Panc1 (cell line): Measurements from ENCODE around the gene HLTF. TPM values are rescaled to one million over a fixed set of nuclear protein-coding genes. Genes with fewer than 3 reads are reported as not detected.

Experiments
- ATAC-seq: fragments of 200-7000 bp; cut with Tn5 transposase; 2 replicates; pipeline ENCODE4 v1.9.1; 2020; ENCODE audit warnings: mild to moderate bottlenecking, moderate library complexity
- BruUV-seq: library from RNA; stranded (reverse); fragments of 400-500 nt; replicated peaks from 2 replicates; lab custom pipeline; 2021; lab: Mats Ljungman, UMichigan
- CTCF ChIA-PET: fragments of 300-600 bp; sonication (Branson Sonifier 250); formaldehyde crosslinking; loops from one replicate; lab custom pipeline; 2022; ENCODE audit warnings: antibody characterized with exemption; lab: Charles Lee
- POLR2A ChIA-PET: fragments of 300-600 bp; sonication (Branson Sonifier 250); formaldehyde crosslinking; loops from one replicate; lab custom pipeline; 2022; ENCODE audit warnings: antibody characterized with exemption; lab: Charles Lee
- DNase-seq: peaks from one replicate; pipeline ENCODE4 v3.0.0-alpha.2; 2010; ENCODE audit warnings: low read depth, low spot score
- H3K27ac ChIP-seq: 2 replicates; pipeline ENCODE4 v1.5.1; 2011; ENCODE audit warnings: mild to moderate bottlenecking, low read length, inconsistent platforms
- H3K27me3 ChIP-seq: fragments of 200-500 bp; sonication (Bioruptor generic); 2 replicates; pipeline ENCODE4 v1.6.0; 2014; ENCODE audit warnings: low read length, inconsistent platforms; ENCODE audit not compliant: control insufficient read depth, insufficient read depth
- H3K36me3 ChIP-seq: fragments of 200-500 bp; sonication (Bioruptor generic); 2 replicates; pipeline ENCODE4 v1.5.1; 2014; ENCODE audit warnings: inconsistent platforms, mild to moderate bottlenecking, low read length, moderate library complexity; ENCODE audit not compliant: control insufficient read depth, insufficient read depth
- H3K4me1 ChIP-seq: 2 replicates; pipeline ENCODE4 v1.5.1; 2011; ENCODE audit warnings: inconsistent platforms, mild to moderate bottlenecking, low read length, moderate library complexity; ENCODE audit not compliant: control insufficient read depth, insufficient read depth
- H3K4me3 ChIP-seq, 2 experiments: 2 replicates each; pipeline ENCODE4 v1.5.1; 2011 to 2012; ENCODE audit warnings: low read depth in 2 of 2, low read length in 2 of 2, mild to moderate bottlenecking in 2 of 2, inconsistent platforms in 1 of 2, moderate library complexity in 1 of 2
- H3K9me3 ChIP-seq: fragments of 200-500 bp; sonication (Bioruptor generic); 2 replicates; pipeline ENCODE4 v1.5.1; 2014; ENCODE audit warnings: low read depth, mild to moderate bottlenecking, inconsistent platforms, low read length, moderate library complexity; ENCODE audit not compliant: control insufficient read depth, insufficient read depth
- CTCF ChIP-seq: fragments of 450-650 bp; IDR thresholded peaks from 2 replicates; pipeline ENCODE4 v1.5.1; 2017; ENCODE audit warnings: mild to moderate bottlenecking
- POLR2AphosphoS5 ChIP-seq: IDR thresholded peaks from 2 replicates; pipeline ENCODE4 v1.6.1; 2012; ENCODE audit warnings: mild to moderate bottlenecking, low read depth, low read length, moderate library complexity
- REST ChIP-seq, 2 experiments: IDR thresholded peaks; 2 replicates each; pipeline ENCODE4 v1.6.1; 2011 to 2012; ENCODE audit warnings: low read depth in 2 of 2, control low read depth in 1 of 2, low read length in 1 of 2, mild to moderate bottlenecking in 1 of 2, moderate library complexity in 1 of 2; ENCODE audit not compliant: insufficient read depth in 1 of 2
- SIN3A ChIP-seq: IDR thresholded peaks from 2 replicates; pipeline ENCODE4 v1.6.1; 2012; ENCODE audit warnings: low read depth, mild to moderate bottlenecking, low read length, moderate library complexity, borderline replicate concordance; ENCODE audit not compliant: insufficient read depth
- TCF7L2 ChIP-seq: IDR thresholded peaks from 2 replicates; pipeline ENCODE4 v1.6.1; 2011; ENCODE audit warnings: mild to moderate bottlenecking, low read depth, low read length, inconsistent platforms
- in situ Hi-C: cut with HindIII; loops from 2 replicates; pipeline ENCODE4 v1.10.0; 2016; ENCODE audit warnings: low sequenced_read_pairs, low pct_unique_long_range_greater_than_20kb
- intact Hi-C: fragments of 100-400 bp; cut with micrococcal nuclease; formaldehyde crosslinking; loops from one replicate; pipeline ENCODE4 v1.10.0; 2022; ENCODE audit not compliant: unreplicated experiment
- total RNA-seq: library from RNA; stranded (reverse); gene quantifications from one replicate; pipeline ENCODE4 v1.2.1, GENCODE V29; 2021; ENCODE audit not compliant: unreplicated experiment

The HLTF gene
- total RNA-seq, 1 experiment from 2014 or later, result 106 TPM

- Histone ChIP-seq H3K36me3 (peaks cover 16% of the 10 kb centered on the region), H3K4me1 (no peaks in the 10 kb centered on the region), H3K9me3 (peaks cover 9% of the 10 kb centered on the region), H3K27me3 (no peaks in the 10 kb centered on the region), H3K4me3 (no peak overlapping the region), H3K27ac (no peak overlapping the region)
- DNase-seq, result no peak
- ATAC-seq, result 0 out of 2 replicates have a peak, but pooled peaks have one; percentile 17
- no peak for TF ChIP-seq SIN3A
- no peak for TF ChIP-seq TCF7L2
- no peak for TF ChIP-seq REST (IDR thresholded peaks at IDR 0.05; ENCODE audit: insufficient read depth in 1 of 2, low read depth in 2 of 2, low read length in 1 of 2)
- TF ChIP-seq CTCF, result no peak
- TF ChIP-seq POLR2AphosphoS5, result no peak
- in situ Hi-C loops, result no loop called here
- no TSS peak for BruUV-seq
- intact Hi-C loops, result no loop called here
- CTCF ChIA-PET, result no interaction called here
- POLR2A ChIA-PET, result no interaction called here
These were observed 66.8 kb downstream of the HLTF start for GRCh38 chr3:149019580-149019979.

GRCh38 chr3:149018247-149018646, 68.1 kb downstream of the HLTF start:
- no peak for TF ChIP-seq POLR2AphosphoS5
- no peak for TF ChIP-seq REST (IDR thresholded peaks at IDR 0.05; ENCODE audit: insufficient read depth in 1 of 2, low read depth in 2 of 2, low read length in 1 of 2)
- TF ChIP-seq CTCF, result no peak
- TF ChIP-seq SIN3A, result no peak
- TF ChIP-seq TCF7L2, result no peak
- no peaks in the 10 kb centered on the region for H3K4me1 ChIP-seq
- DNase-seq (no peak), ATAC-seq (no peak)
- in situ Hi-C loops, result no loop called here
- no peak overlapping the region for H3K4me3 ChIP-seq
- intact Hi-C loops, result no loop called here
- ChIA-PET CTCF (no interaction called here), POLR2A (interaction anchor here (0.6 kb wide), 1 partner anchor 50 kb away, joined by 8 read pairs; no protein-coding TSS in a partner anchor)
- BruUV-seq, result no TSS peak
- H3K9me3 ChIP-seq, result no peaks in the 10 kb centered on the region
- no peak overlapping the region for H3K27ac ChIP-seq
- H3K36me3 ChIP-seq, result peaks cover 11% of the 10 kb centered on the region
- no peaks in the 10 kb centered on the region for H3K27me3 ChIP-seq
